Right renal cortex interstitium (tissue), 3 donors: ENCODE measurements around the gene LCN15. TPM values are rescaled to one million over a fixed set of nuclear protein-coding genes. Genes with fewer than 3 reads are reported as not detected.
"Not testable (repeated sequence)": the region's sequence is repeated elsewhere in the genome, so short reads cannot be mapped to it uniquely, and the experiment has no call there.

Experiments used
- DNase-seq, 3 donors: peaks; one replicate each; pipeline ENCODE4 v3.0.0-alpha.2; 2013; ENCODE audit warnings: low read depth in 3 of 3, low spot score in 2 of 3
- polyA plus RNA-seq, 3 donors: library from polyadenylated mRNA; unstranded; fragments of 120-200 nt; gene quantifications; one replicate each; pipeline ENCODE4 v1.2.1, GENCODE V29; 2013; ENCODE audit not compliant: insufficient read length in 3 of 3

The LCN15 gene
- polyA plus RNA-seq, 3 donors: 0.04 TPM; not detected in 2

DNA sequence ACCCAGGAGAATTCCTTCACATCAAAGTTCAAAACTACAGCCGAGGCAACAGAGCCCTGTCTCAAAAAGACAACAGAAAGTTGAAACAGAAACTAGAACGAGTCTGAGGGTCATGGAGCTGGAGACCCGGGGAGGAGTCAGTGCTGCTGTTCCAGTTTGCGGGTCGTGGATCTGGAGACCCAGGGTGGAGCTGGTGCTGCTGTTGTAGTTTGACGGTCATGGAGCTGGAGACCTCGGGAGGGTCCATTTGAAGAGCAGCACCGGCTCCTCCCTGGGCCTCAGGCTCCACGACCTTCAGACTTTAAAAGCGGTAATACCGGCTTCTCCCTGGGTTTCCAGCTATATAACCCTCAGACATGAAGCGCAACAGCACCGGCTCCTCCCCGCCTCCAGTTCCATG is 13.0 kb upstream of the LCN15 start:
- DNase-seq: no peak

DNA sequence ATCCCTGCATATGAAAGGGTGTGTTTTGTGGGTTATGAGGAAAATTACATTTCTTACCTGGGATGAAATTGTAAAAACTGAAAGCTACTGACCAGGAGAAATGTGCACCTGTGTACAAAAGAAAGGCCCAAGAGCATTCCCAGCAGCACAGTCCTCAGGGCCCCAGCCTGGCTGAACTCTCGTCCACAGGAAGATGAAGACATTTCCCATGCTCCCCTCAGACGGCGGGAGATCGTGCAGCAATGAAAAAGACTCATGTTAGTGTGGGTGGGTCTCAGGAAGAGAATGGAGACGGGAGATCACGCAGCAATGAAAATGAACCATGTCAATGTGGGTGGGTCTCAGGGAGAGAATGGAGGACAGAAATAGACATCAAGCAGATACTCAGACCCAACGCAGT is 12.6 kb upstream of the LCN15 start:
- no peak for DNase-seq

DNA sequence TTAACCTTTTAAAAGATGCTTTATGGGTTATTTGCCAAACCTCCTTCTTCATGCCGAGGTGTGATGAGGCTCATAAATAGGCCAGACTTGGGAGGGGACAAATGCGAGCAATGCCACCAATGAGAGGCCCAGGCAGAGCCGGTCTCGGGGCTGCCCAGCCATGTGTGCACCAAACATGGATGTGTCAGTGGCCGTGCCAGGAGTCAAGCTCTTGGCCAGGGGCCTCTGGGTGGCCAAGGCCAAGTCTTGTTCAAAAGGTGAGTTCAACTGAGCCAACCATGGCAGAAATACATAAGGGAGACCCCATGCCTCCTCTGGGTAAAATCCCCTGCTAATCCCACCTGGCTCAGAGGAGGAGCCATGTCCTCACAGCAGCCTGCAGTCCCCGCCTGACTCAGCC is 10.9 kb upstream of the LCN15 start:
- no peak for DNase-seq

DNA sequence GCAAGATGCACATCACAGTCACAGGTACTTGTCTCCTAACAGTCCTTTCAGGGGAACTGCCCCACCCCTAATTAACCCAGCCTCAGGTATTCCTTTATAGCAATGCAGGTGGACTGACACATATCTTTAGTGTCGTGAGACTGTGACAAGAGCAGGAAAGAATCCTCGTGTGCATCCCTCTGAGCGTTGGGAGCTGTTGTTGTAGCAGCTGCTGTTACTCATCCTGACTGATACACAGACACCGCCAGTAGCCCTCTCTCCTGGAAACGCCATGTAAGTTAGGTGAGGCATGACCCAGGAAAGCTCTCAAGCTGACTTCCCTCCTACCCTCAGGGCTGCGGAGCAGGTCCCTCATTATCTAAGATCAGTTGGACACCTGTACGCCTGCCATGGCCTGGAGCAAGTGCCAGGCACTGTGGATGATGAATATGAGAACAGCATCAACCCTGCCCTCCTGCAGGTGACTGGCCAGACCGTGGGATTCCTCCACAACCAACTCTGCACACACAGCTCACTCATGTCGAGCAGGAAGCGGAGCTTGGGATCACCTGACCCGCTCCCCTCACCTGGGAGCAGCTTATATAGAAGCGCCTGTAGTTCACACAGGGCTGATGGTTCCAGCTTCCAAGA is 10.2 kb upstream of the LCN15 start:
- DNase-seq: no peak

DNA sequence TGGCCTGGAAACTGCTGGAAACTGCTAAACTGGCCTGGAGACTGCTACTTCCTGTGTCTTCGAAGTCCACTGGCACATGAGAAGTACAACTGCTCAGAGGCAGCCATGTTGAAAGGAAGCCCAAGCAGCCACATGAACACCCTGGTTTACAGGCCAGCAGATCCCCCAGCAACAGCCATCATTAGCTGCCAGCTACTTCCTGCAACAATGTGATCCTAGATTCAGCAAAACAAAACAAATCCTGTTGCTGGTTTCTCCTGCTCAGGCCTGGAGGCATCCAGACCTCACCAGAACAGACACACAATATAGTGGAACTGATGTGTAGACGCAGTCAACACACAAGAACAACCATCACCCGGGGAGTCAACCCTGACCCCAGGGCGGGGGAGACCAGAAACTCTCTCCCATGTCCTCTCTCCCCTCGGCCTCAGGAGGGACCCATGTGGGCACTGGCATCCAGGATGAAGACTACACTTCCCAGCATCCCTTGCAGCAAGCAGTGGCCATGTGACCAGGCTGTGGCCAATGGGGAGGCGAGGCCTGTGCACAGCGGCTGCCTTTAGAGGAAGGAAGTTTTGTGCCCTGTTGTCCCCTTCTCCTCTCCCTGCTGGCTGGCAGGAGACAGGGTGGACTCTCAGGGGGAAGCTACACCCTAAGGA is 9.2 kb upstream of the LCN15 start:
- no peak for DNase-seq

DNA sequence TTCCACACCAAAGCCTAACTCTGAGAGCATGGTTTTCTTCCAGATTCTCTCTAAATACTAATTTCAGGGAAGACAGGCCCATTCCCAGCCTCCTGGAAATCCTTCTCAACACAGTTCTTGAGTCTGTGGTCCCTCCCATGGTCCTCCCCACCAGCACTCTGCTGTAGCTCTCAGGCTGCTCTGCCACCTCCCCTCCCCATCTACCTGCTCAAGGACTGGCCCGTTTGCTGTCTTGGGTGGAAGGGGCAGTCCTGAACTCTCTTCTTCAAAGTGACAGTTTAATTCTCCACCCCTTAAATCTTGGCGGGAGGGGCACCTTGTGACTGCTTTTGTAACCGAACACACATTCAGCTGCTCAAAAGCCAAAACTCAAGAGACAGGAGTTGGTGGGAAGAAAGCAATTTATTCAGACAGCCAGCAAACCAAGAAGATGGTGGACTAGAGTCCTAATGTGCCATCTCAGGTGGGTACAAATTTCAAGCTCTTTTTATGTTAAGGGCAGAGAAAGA is 7.6 kb upstream of the LCN15 start:
- no peak for DNase-seq

DNA sequence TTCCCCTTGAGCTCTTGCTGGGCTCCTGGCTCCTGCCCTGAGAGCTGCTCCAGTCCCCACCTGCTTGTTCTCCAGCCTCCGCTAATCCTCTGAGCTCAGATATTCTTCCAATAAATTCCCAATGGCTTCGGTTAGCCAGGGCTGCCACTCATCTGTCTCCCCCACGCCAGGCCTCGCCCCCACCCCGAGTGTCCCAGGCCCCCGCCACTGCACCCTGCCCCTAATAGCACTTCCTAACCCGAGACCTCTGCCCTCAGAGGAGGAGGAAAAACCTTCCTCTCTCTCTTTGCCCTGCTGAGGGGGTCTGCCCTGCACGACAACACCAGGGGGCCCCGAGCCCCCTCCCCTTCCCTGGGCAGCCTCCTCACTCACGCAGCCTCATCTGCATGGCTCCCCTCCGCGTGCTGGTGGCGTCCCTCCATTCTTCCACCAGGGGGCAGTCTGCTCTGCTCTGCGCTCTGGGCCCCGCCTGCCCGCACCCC is 5.4 kb upstream of the LCN15 start:
- no peak for DNase-seq

DNA sequence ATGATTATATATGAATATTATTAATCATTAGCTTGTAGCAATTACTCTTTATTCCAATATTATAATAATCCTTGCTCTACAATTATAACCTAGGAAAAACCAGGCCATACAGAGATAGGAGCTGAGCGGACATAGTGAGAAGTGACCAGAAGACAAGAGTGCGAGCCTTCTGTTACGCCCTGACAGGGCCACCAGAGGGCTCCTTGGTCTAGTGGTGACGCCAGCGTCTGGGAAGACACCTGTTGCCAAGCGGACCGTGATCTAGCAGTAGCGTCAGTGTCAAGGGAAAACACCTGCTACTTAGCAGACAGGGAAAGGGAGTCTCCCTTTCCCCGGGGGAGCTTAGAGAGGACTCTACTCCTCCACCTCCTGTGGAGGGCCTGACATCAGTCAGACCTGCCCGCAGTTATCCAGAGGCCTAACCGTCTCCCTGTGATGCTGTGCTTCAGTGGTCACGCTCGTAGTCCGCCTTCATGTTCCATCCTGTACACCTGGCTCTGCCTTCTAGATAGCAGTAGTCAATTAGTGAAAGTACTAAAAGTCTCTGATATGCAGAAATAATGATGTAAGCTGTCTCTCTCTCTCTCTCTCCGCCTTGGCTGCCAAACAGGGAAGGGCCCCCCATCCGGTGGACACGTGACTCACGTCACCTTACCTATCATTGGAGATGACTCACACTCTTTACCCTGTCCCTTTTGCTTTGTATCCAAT is 2.2 kb upstream of the LCN15 start:
- DNase-seq: not testable (repeated sequence)

DNA sequence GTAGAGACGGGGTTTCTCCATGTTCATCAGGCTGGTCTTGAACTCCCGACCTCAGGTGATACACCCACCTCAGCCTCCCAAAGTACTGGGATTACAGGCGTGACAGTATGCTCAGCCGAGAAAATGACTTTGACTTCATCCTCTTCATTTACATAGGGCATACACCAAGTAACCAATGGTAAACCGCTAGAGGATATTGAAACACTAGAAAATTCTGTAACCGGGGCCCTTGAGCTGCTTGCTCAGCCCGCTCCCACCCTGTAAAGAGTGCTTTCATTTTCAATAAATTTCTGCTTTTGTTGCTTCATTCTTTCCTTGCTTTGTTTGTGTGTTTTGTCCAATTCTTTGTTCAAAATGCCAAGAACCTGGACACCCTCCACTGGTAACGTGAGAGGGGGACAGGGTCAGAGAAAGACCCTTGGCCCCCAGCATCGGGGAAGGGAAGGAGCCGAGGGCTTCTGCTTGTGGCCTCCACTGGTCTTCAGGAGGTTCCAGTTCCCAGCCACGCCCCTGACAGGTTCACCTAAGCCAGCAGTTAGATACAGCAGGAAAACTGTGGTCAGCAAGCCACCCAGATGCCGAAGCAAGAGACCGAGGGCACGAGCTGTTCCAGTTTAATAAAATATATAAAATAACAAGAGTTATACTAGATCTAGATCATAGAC is 1.6 kb upstream of the LCN15 start:
- DNase-seq: not testable (repeated sequence)

DNA sequence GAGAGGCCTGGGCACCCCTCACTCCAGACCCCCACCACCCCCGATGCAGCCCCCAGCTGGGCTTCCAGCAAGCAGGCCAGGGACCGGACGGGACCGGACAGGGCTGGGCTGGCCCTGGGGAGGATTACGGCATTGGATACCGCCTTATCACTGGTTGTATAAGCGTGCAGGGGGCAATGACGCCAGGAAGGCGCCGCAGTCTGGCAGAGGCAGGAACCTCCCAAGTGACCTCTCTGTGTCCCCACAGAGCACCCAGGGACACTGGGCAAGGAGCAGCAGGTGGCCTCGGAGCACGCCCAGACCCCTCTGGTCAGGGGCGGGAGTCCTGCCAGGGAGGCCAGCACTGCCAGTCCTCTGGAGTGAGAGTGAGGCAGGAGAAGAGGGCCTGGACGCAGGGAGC is 723 bp upstream of the LCN15 start:
- no peak for DNase-seq

DNA sequence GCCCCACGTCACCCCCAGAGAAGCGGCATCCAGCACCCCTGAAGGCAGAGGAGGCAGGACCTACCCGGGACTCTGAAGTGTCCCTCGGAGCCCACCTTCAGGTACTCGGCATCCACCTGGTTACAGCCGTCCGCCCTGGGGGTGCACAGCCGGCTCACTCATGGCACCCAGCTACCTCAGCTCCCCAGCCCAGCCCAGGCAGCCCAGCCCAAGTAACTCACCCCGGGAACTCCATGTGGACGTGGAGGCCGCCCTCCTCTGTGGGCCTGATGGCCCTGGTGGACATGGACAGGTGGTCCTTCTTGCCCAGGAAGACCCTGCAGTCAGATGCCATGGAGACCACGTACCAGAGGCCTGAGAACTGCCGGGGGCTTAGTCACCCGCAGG is 676 bp downstream of the LCN15 start:
- DNase-seq: no peak

DNA sequence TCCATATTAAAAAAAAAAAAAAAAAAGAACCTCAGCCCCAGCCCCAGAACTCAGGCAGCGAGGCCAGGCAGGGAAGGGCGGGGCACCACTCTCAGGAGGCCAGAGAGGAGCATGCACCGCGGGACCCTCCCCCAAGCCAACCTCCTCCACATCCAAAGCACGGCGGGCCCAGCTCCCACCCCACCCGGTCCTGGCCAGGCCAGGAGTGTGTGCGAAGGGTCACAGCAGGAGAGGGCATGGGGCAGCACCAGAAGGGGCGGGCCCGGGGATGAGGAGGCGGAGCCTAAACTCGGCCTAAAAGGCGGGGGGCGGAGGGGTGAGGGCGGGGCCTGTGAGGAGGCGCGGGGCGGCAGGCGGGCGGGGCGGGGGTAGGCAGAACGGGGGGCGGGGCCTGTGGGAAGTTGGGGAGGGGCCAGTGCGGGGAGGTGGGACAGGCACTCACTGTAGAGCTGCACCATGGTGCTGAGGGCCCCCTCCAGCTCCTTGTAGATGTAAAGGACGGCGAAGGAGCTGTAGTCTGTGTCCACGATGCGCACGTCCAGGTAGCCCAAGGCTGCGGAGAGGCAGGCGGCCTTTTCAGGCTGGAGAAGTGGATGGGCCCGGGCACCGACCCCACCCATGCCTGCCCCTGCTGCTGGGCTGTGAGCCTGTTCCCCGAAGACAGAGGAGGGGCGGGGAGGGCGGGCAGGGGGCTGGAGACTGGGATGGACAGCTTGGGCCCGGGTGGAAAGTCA is 1.2 kb downstream of the LCN15 start:
- no peak for DNase-seq

DNA sequence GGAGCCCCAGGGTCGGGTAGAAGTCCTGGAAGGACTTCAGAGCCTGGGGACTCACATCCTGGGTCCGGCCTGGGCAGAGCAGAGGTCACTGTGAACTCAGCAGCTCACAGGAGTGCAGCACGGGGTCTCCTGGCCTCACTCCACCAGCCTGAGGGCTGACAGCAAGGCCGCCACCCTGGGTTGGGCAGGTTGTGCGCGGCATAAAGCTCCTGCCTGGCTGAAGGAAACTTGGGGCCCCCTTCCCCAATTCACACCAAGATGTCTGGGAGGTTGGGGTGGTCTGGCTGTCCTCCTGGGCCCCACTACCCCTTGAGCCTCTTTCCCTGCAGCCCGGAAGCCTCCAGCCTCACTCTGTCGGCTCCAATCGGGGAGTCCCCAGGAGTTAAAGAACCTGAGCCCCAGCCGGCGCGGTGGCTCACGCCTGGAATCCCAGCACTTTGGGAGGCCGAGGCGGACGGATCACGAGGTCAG is 2.1 kb downstream of the LCN15 start:
- no peak for DNase-seq

DNA sequence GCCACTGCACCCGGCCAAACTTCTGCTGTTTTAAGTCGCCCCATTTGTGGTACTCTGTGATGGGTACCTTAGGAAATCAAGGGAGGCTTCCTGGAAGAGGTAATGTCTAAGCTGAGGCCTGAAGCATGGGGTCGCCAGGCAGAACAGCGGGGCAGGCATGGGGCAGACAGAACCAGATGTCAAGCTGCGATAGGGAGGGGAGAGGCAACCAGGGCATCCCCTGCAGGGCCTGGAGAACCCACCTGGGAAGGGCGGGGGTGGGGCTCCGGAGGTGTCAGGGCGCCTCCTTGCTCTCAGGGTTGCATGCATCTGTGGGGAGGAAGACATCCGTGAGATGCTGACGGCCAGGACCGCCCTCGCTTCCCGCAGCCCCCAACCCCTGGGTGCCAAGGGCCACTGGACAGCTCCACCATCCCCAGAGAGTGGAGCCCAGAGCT is 2.8 kb downstream of the LCN15 start:
- no peak for DNase-seq

DNA sequence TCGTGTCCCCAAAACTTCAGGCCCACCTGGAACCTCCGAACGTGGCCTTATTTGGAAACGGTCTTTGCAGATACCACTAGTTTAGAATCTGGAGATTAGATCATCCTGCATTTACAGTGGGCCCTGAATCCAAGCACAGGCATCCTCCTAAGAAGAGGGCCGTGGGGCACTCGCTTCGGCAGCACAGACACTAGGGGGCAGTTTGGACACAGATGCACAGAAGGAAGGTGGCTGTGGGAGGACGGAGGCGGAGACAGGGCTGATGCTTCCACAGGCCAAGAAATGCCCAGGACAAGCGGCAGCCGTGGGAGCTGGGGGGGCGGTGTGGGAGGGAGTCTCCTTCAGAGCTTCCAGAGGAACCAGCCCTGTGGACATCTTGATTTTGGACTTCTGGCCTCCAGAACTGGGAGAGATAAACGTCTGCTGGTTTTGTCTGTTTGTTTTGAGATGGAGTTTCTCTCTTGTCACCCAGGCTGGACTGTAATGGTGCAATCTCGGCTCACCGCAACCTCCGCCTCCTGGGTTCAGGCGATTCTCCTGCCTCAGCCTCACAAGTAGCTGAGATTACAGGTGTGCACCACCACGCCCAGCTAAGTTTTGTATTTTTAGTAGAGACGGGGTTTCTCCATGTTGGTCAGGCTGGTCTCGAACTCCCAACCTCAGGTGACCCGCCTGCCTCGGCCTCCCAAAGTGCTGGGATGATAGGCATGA is 3.3 kb downstream of the LCN15 start:
- not testable (repeated sequence) for DNase-seq

DNA sequence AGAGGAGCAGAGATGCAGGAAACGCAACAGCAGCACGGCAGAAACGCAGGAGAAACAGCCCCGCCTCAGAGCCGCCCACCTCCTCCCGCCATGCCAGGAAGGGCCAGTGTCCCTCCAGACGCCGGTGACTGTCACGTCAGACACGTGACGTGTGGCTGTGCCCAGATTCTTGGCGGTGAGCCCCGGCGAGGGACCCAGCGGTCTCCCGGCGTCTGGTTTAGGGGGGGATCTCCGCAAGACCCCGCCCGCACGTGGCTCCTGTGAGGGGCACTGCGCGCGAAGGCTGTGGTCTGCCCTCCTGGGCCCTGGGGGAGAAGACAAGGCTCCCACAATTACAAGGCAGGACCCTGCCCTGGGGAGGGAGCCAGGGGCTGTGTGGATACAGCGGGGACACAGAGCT is 3.9 kb downstream of the LCN15 start:
- DNase-seq: no peak

DNA sequence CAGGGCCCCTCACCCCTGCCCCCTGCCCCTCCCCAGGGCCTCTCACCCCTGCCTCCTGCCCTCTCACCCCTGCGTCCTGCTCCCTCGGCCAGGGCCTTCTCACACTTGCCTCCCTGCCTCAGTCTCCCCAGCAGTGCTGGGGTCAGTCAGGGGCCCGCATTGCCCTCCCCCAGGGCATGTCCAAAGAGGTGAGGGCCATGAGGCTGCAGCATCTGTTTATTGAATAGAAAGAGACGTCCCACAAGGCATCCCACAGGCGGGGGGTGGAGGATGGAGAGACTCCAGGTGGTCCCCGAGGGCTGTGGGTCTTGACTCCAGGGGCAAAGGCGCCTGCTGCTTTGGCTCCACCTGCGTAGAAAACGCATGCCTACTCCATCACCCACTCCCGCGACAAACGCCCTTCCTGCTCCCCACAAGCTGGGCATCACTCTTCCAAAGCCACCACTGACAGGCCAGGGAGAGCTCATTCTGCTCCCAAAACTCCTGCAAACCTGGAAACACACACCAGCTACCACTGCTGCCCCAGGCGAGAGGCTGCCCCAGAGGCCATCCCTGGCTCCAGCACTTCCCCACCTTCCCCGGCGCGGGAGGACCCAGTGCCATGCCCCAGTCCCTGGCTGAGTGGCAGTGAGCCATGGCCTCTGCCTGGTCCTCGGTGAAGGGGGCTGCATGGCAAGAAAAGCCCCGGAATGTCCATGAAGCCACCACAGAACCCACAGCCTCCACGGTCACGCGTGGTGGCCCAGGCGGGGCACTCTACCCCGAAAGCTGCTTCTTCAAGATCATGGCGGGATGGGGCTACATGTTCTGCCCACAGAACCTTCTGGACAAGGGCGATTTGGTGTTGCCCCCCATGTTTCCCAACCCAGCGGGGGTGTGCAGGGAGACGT is 4.6 kb downstream of the LCN15 start:
- no peak for DNase-seq

DNA sequence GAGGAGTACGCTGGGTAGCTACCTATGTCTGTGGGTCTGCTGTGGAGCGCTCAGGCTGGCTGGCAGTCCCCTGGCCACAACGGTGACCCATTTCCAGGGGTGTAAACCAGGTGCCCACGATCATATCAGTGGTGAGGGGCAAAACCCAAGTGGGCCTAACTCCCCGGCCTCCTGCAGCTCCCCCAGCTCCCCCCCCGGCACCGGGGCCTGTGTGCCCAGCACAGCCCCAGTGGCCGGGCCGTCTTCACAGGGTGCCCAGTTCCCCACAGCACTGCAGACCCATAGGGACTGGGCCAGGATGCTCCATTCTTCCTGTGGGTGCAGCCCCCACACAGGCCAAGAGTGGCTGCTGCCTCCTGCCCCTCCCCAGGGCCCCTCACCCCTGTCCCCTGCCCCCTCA is 5.3 kb downstream of the LCN15 start:
- DNase-seq: no peak

DNA sequence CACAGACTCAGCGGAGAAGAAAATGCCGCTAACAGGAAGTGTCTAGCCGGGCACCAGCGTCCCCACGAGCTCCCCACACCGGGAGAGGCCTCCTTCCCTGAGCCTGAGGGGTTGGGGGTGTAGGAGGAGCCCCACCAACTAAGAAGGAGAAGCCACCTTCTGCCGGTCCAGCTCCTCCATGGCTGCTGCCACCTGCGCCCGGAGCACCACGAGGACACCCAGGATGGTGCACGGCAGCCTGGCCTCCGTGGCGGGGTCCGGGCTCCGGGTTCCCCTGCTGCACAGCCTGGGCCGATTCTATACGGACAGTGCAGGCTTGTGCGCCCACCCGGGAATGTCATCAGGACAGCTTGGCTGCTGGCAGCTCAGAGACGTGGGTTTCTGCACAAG is 6.6 kb downstream of the LCN15 start:
- no peak for DNase-seq
